Endothelial cell of umbilical vein (primary cell): ENCODE measurements around the gene SLC9C2.

Experiments used
- CTCF ChIP-seq, 2 donors: IDR thresholded peaks; 1 replicate in 1 of 2; 2 replicates in 1 of 2; pipeline ENCODE4 v1.5.1; 2011; ENCODE audit warnings: low read length in 2 of 2, mild to moderate bottlenecking in 2 of 2, moderate library complexity in 2 of 2, control low read depth in 1 of 2, inconsistent platforms in 1 of 2, low read depth in 1 of 2; ENCODE audit not compliant: insufficient read depth in 1 of 2; ENCODE audit errors: extremely low read depth in 1 of 2
- EZH2 ChIP-seq: IDR thresholded peaks from 2 replicates; pipeline ENCODE4 v1.6.1; 2012; ENCODE audit warnings: borderline replicate concordance, low read depth, mild to moderate bottlenecking, moderate library complexity, low read length, inconsistent platforms; ENCODE audit not compliant: severe bottlenecking
- FOS ChIP-seq: IDR thresholded peaks from 2 replicates; pipeline ENCODE4 v1.6.1; 2011; ENCODE audit warnings: mild to moderate bottlenecking, low read length, moderate library complexity, borderline replicate concordance; ENCODE audit not compliant: insufficient read depth
- POLR2A ChIP-seq: IDR thresholded peaks from 2 replicates; pipeline ENCODE4 v1.6.1; 2012; ENCODE audit warnings: low read depth, mild to moderate bottlenecking, control low read depth, low read length
- POLR2AphosphoS5 ChIP-seq: IDR thresholded peaks from 2 replicates; pipeline ENCODE4 v1.6.1; 2012; ENCODE audit warnings: low read depth, mild to moderate bottlenecking, control low read depth, low read length, moderate library complexity; ENCODE audit not compliant: insufficient read depth
- TF ChIP-seq, protein P1 (sequence below): IDR thresholded peaks from 2 replicates; pipeline ENCODE4 v1.6.1; 2011; ENCODE audit not compliant: insufficient read depth, insufficient read length

DNA sequence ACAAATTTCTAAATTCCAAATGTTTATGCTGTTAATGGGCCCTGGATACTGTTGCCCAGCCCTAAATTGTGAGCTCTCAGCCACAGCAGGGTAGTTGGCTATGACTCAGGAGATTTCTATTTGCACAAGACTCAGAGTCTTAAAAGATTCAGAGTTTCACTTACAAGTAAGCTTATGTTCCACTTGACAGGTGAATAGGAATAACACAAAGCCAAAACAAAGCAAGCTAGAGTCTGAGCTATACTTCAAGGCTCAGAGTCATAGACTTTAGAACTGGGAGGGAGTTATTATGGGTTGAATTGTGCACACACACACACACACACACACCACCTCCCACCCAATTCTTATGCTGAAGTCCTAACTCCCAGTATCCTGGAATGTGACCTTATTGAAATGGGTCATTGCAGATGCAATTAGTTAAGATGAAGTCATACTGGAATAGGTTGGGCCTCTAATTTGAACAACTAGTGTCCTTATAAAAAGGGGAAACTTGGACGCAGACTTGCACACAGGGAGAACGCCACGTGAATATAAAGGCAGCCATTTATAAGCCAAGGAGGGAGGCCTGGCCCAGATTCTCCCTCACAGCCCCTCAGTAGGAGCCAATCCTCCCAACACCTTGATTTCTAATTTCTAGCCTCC, 95.5 kb downstream of the SLC9C2 start:
- TF ChIP-seq CTCF (IDR thresholded peaks at IDR 0.05; ENCODE audit: extremely low read depth in 1 of 2, insufficient read depth in 1 of 2, low read depth in 1 of 2, low read length in 2 of 2) (no peak), POLR2AphosphoS5 (no peak), EZH2 (no peak), POLR2A (no peak), FOS (no peak)
- TF ChIP-seq, protein P1, sequence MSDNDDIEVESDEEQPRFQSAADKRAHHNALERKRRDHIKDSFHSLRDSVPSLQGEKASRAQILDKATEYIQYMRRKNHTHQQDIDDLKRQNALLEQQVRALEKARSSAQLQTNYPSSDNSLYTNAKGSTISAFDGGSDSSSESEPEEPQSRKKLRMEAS, result no peak
